Midbrain (tissue), 1 donor: ENCODE data around the gene EXD3.

Experiments used
- DNase-seq: peaks from one replicate; lab custom pipeline; 2025; lab: John Stamatoyannopoulos, UW

Gene EXD3

DNA sequence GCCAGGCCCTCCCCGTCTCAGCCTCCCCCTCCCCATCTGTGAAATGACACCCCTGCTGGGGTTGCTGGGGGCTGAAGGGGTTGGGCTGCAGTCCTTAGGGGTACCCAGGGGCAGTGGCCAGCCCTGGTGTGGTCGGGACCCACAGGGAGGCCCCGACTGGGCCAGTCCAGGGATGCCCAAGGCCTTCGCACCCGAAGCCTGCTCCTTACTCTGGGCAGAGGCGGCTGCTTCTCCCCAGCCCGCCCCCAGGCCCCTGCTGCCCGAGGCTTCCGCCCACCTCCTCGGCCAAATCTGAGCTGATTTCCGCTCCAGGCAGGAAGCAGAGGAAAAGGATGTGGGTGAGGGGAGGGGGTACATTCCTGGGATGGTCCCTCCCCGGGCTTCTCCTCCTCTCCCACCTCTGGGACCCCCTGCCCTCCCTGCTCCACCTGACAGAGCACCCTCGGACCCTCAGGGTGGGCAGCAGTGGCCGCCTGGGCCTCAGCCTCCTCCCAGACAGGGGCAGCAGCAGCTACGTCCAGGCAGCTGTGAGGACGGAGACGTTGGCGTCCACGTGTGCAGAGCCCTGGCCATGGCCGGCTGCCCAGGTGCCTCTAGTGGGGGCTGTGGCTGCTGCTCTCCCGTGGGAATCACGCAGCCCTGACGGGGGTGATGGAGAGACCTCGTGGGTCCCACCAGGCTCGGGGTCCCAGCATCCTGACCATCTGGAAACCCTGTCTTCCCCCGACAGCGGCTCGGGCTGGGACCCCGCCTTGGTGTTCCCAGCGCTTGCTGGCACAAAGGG lies 116.7 kb downstream of the EXD3 start:
- no peak for DNase-seq

DNA sequence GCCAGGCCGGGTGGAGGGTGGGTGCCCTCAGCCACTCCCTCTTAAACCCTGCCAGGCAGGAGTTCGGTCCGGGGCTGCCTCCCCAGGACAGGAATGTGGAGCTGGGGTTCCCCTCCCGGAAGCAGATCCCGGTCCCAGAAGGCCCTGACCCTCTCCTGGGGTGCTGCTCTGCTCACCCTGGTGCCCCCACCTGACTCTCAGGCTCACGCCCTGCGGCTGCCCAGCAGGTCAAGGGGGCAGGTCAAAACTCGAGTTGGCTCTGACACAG lies 117.2 kb downstream of the EXD3 start:
- no peak for DNase-seq

DNA sequence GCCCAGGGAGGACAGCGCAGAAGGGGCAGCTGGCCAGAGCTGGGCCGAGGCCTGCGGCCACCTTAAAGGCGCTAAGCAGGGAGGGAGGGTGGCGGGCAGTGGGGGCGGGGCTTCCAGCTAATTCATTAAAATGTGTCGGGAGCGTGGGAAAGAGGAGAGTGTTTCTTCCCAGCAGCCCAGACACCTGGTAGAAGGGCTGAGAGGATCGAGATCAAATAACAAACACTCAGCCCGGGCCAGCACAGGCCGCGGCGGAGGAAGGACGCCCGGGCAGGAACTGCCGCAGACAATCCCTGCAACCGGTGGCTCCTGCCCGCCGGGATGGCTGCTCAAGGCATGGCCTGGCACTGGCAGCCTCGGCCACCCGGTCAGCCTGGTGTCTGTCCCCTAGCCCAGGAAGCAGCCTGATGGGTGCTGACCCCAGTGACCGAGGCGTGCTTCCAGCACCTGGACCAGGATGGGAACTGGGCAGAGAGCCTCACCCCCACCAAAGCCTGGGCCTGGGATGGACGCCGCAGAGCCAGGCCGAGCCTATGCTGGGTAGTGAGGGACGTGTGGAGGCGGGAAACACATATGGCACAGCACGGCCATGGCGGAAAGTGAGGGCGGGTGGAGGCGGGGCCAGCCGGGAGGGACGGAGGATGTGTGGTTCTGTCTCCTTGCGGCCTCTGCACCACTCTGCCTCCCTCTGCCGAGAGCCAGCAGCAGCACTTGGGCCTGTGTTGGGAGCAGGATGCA lies 117.7 kb downstream of the EXD3 start:
- no peak for DNase-seq

DNA sequence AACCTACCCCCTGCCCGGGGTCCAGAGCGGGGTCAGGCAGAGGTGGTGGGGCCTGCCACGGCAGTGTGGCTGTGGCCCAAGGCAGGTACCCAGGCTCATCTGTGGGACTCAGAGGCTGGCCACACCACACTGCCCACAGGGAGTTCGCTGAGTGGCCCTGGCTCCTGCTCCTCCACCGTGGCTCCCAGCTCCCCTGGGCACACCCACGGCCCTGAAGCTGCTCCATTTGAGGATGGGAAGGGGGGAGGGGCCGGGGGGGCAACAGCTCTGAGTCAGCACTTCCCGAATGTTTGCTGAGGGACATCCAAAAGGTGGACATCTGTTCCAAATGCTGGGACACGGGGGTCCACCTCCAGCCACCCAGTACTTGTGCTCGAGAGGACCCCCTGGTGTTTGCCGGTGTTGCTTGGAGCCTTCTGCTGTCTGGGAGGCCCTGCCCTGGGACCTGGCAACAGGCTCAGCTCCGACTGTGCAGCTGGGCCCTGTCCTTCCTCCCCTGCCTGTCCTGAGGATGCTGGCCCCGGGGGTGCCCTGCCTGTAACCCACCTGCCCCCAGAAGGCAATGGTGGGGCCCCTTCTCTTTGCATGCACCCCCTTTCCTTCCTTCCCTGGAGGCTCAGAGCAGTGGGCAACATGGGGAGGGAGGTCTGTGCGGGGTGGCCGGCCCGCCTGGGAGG lies 118.4 kb downstream of the EXD3 start:
- DNase-seq = no peak

DNA sequence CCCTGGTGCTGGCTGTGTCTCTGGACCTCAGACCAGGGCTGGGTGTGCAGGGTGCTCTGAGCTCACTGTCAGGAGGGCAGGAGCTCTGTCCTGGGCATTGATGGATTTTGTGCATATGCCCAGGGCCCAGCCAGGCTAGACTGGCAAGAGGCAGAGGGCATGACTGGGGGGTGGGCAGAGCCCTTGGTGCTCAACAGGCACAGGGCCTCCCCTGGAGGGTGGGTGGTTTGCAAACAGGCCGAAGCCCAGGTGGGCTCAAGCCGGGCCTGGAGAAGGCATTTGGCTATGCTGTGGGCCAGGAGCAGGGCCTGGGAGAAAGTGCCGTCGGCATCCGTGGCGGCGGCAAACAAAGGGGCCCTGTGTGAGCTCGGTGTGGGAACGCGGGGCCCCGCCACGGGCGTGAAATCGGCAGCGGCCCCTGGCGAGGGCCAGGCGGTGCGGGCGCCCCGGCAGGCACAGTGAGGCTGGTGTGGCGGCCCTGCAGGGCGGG lies 119.0 kb downstream of the EXD3 start:
- no peak for DNase-seq

GRCh38 chr9:137303151-137303892 lies 119.6 kb downstream of the EXD3 start:
- no peak for DNase-seq

GRCh38 chr9:137302449-137303150 lies 120.4 kb downstream of the EXD3 start:
- DNase-seq = no peak

DNA sequence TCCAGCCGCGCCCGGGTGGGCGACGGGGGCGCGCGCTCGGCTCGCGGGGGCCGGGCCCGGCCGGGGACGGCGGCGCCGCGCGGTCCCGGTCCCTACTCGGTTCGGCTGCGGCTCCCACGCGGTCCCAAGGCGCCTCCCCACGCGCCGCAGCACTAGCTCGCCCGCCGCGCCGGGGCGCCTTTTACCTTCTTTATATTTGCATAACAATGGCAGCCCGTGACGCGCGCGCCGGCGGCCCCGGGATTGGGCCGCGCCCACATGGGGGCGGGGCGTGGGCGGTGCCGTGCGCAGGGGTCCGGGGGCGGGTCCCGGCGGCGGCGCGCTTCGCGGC lies 120.9 kb downstream of the EXD3 start, which contains the start of gene NRARP:
TSS of gene NRARP (minus strand) at position 154 of the 331 bp plus-strand sequence. CDS start 343 bp downstream, outside the sequence.
- DNase-seq = peak; percentile 84

DNA sequence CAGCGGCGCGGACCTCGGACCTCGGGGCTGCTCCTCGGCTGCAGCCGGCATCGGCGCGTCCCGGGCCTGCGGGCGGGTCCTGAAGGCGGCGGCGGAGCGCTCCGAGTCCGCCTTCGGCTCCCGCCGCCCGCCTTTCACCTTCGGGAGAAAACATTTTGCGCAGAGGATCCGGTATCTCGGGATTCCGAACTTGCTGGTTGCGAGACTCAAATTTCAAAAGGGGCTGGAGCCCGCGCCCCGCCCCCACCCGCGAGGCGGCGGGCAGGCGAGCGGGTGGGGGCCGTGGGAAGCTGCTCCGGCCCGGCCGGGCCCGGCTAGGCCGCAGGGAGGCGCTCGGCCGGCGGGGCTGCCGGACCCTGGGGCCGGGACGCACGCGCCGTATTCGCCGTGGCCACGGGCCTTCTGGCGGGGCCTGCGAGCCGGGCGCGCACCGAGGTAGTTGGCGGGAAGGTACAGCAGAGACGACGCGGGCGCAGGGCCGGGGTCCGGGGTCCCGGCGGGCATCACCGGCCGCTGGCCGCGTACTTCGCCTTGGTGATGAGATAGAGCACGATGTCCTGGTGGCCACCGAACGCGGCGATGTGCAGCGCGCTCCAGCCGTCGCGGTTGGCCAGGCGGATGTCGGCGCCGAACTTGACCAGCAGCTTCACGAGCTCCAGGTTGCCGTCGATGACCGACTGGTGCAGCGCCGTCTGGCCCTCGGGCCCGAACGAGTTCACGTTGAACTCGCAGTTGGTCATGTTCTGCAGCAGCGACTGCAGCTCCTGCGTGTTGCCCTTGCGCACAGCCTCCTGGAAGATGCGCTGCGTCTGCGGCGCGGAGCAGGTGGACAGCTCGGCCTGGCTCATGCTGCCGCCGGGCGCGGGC lies 121.6 kb downstream of the EXD3 start:
- DNase-seq = peak; percentile 41

DNA sequence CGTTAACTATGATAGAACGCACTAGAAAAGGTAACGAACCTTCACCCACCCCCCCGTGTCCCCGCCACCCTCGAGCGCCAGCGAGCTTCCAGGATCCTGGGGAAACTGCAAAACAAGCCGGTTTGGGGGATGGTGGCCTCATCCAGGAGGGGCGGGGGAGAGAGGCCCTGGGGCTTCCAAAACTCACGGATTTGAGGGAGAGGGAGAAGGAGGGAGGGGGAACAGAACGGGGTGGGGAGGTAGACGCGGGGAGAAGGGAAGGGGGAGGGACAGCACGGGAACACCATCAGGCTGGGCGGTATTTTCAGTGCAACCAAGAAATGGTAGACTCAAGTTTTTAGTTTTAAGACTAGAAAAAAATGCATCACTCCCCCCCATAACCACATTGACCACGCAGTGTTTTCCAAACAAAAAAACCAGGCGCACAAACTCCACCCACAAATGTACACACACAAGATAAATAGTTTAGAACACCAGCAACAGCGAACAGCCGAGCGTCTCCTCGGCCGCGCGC lies 122.3 kb downstream of the EXD3 start:
- peak; percentile 45 for DNase-seq

DNA sequence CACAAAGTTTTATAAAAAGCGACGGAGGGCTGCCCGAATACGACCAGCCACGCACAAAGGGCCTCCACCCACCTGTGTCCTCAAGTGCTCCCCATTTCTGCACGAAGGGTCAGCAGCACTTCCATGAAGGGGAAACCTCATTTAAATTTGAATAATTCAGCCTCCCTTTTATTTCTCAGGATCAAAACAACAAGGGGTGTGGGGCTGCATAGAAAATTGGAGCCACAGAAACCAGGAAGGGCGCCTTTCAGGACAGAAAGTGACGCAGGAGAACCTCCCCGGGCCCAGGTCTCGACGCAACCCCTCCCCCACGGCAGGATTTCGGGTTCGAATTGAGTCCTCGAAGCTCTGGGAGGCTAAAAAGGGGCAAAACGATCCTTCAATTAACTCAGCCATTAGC lies 123.0 kb downstream of the EXD3 start:
- peak; percentile 57 for DNase-seq

GRCh38 chr9:137299203-137299565 lies 123.8 kb downstream of the EXD3 start:
- DNase-seq = no peak

GRCh38 chr9:137298401-137299202 lies 124.4 kb downstream of the EXD3 start:
- peak; percentile 32 for DNase-seq

GRCh38 chr9:137297966-137298365 lies 125.0 kb downstream of the EXD3 start:
- DNase-seq = no peak

GRCh38 chr9:137296670-137297664 lies 126.0 kb downstream of the EXD3 start:
- no peak for DNase-seq

GRCh38 chr9:137295849-137296669 lies 126.9 kb downstream of the EXD3 start:
- no peak for DNase-seq

DNA sequence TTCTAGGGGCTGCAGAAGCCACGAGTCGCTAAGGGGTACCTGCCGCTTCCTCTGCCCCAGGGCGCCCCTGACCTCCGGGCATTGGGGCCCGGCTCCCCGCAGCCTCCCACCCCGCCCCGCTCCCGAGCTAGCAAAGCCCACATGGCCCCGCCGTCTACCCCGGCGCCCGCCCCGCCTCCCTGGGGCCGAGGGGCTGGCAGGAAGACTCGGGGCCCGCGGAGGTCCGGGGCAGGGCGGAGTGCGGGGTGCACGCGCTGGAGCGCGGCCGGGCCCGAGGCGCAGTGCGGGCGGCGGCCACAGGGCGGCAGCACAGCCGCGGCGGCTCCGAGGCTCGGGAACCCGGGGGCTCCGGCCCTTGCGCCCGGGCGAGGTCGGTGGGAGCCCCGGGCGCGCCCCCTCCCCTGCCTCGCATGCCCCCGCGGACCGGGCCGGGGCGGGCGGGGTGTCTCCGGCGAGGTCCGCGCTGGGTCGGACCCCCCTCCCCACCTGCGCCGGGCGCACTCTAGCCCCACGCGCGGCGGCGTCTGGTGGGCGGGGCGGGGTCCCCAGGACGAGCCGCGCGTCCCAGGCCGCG lies 127.6 kb downstream of the EXD3 start:
- DNase-seq = no peak
